KOPT-K1 (cell line): ENCODE measurements around the gene TMEM132E.

Experiments used
- H3K27ac ChIP-seq: fragments of 200-600 bp; sonication (generic); 2 replicates; pipeline ENCODE4 v1.5.1; 2016; ENCODE audit warnings: antibody characterized with exemption, mild to moderate bottlenecking, low read depth, low read length; ENCODE audit not compliant: poor library complexity, severe bottlenecking
- H3K36me3 ChIP-seq: fragments of 200-600 bp; sonication (generic); 2 replicates; pipeline ENCODE4 v1.5.1; 2017; ENCODE audit warnings: antibody characterized with exemption, mild to moderate bottlenecking, low read length, moderate library complexity; ENCODE audit not compliant: insufficient read depth
- H3K9me3 ChIP-seq: fragments of 200-600 bp; sonication (generic); 2 replicates; pipeline ENCODE4 v1.5.1; 2017; ENCODE audit warnings: antibody characterized with exemption, low read length, mild to moderate bottlenecking; ENCODE audit not compliant: insufficient read depth, poor library complexity, severe bottlenecking

The TMEM132E gene

GRCh38 chr17:34580685-34581445 lies 1.5 kb downstream of the TMEM132E start:
- no peak overlapping the region for H3K27ac ChIP-seq
- no peaks in the 10 kb centered on the region for H3K9me3 ChIP-seq
- no peaks in the 10 kb centered on the region for H3K36me3 ChIP-seq

- Histone ChIP-seq H3K9me3 (no peaks in the 10 kb centered on the region), H3K27ac (no peak overlapping the region), H3K36me3 (no peaks in the 10 kb centered on the region)
Observed at GRCh38 chr17:34581446-34582184, 2.2 kb downstream of the TMEM132E start.

- H3K36me3 ChIP-seq, result no peaks in the 10 kb centered on the region
Observed at GRCh38 chr17:34582185-34582900, 3.0 kb downstream of the TMEM132E start.

DNA sequence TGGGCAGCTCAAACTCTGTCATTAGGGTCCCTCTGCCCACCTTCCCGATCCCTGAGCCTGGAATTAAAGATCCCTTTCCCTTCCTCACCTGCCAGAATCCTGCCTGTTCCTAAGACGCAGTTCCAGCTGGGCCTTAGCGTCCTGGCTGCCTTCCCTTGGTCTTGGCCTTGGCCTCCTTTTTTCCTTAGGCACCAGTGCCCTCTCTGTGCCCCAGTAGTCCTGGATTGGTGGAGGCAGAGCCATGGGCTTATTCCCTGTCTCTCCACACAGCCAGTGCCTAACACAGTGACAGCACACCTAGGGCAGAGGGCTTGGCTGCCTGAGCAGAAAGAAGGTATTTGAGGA lies 3.5 kb downstream of the TMEM132E start:
- Histone ChIP-seq H3K36me3 (no peaks in the 10 kb centered on the region), H3K27ac (no peak overlapping the region), H3K9me3 (no peaks in the 10 kb centered on the region)

More at GRCh38 chr17:34582185-34582900, 3.0 kb downstream of the TMEM132E start:
- Histone ChIP-seq H3K27ac (no peak overlapping the region), H3K9me3 (no peaks in the 10 kb centered on the region)

GRCh38 chr17:34584805-34585416 lies 5.5 kb downstream of the TMEM132E start:
- Histone ChIP-seq H3K36me3 (no peaks in the 10 kb centered on the region), H3K9me3 (no peaks in the 10 kb centered on the region), H3K27ac (no peak overlapping the region)

DNA sequence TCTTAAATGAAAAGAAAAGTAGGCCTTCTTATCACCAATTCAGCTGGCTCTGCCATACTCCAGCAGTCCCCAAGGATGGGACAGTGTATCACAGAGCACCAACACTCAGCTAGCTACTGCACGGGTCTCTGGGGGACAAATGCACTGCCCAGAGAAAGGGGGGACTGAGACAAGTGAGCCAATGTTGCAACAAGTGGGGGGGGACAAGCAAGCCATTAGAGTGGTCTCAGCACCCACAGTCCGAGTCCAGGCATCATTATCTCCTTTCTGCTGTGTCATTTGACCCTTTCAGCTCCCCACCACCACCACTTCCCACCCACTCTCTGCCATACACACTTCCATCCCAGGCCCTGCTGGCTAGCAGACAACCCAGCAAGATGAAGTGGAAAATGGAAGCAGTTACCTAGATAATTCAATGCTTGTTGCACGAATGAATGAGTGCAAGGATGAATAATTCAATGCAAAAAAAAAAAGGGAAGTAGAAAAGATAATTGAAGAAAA lies 7.0 kb downstream of the TMEM132E start:
- Histone ChIP-seq H3K9me3 (no peaks in the 10 kb centered on the region), H3K36me3 (no peaks in the 10 kb centered on the region), H3K27ac (no peak overlapping the region)

- H3K27ac ChIP-seq, result no peak overlapping the region
- no peaks in the 10 kb centered on the region for H3K36me3 ChIP-seq
- no peaks in the 10 kb centered on the region for H3K9me3 ChIP-seq
Observed at GRCh38 chr17:34588266-34588665, 8.9 kb downstream of the TMEM132E start.

DNA sequence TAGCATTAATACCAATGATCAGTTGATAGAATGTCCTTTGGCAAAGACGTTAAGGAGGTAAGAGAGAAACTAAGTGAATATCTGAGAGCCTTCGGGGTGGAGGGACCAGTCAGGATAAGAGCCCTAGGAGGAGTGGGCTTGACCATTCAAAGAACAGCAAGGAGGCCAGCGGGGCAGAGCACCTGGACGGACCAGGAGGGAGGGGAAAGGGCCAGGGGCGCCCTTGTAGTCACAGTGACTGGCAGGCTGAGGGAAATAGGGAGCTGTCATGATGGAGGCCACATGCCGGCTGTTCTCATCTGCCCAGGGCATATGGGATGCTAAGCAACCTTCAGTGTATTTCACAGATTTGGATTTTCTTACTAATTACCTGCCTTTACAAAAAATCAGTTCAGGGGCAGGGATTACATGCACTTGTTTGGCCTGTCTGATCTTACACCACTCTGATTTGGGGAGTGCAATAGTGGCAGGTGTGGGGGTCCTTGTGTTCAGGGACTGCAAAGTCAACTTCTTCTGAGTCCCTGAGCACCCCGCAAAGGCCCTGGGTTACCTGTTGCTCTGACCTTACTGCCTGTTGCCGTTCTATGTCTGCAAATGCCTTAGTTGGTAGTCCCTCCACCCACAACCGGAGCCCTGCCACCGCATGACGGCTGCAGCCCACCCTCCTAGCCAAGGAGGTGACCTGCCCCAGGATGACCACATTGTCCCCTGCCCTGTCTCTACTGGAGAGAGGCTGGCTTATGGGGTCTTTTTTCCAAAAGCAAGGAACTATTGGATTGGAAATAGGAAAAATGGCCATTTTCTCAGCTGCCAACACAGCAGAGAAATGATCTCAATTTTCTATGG lies 10.0 kb downstream of the TMEM132E start:
- no peaks in the 10 kb centered on the region for H3K9me3 ChIP-seq
- no peaks in the 10 kb centered on the region for H3K36me3 ChIP-seq
- H3K27ac ChIP-seq, result no peak overlapping the region

GRCh38 chr17:34592002-34592401 lies 12.6 kb downstream of the TMEM132E start:
- H3K27ac ChIP-seq, result no peak overlapping the region
- no peaks in the 10 kb centered on the region for H3K36me3 ChIP-seq
- H3K9me3 ChIP-seq, result no peaks in the 10 kb centered on the region

DNA sequence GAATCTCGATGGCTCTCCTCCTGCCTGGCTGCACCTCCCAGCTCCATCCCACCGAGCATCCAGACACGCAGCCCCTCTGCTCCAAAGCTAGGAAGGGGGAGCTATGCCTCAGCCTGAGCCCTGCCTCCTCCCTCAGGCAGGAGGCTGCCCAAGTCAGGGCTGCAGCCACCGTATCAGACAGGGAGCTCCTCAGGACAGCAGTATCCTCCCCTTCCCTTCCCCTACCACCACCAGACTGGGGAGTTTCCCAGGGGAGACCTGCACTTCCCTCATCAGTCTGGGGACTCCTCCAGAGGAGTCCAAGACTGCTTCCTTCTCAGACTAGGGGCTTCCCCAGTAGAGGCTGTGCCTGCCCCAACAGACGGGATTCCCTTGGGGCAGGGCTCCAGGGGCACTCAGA lies 17.5 kb downstream of the TMEM132E start:
- Histone ChIP-seq H3K9me3 (no peaks in the 10 kb centered on the region), H3K27ac (no peak overlapping the region), H3K36me3 (no peaks in the 10 kb centered on the region)

- no peaks in the 10 kb centered on the region for H3K36me3 ChIP-seq
- H3K9me3 ChIP-seq, result no peaks in the 10 kb centered on the region
- no peak overlapping the region for H3K27ac ChIP-seq
Observed at GRCh38 chr17:34598161-34598776, 18.9 kb downstream of the TMEM132E start.

- Histone ChIP-seq H3K36me3 (no peaks in the 10 kb centered on the region), H3K9me3 (no peaks in the 10 kb centered on the region), H3K27ac (no peak overlapping the region)
Observed at GRCh38 chr17:34601416-34601815, 22.0 kb downstream of the TMEM132E start.

GRCh38 chr17:34603974-34604373 lies 24.6 kb downstream of the TMEM132E start:
- no peaks in the 10 kb centered on the region for H3K9me3 ChIP-seq
- no peaks in the 10 kb centered on the region for H3K36me3 ChIP-seq
- no peak overlapping the region for H3K27ac ChIP-seq

GRCh38 chr17:34606763-34607162 lies 27.4 kb downstream of the TMEM132E start:
- no peak overlapping the region for H3K27ac ChIP-seq
- no peaks in the 10 kb centered on the region for H3K9me3 ChIP-seq
- H3K36me3 ChIP-seq, result no peaks in the 10 kb centered on the region
